ENCODE results near the gene CENPQ. TPM values are rescaled to one million over a fixed set of nuclear protein-coding genes. Genes with fewer than 3 reads are reported as not detected.

CENPQ gene
- total and polyA plus RNA-seq, 3 experiments from 2014 or later: 4.3 to 19.7 (median 17.3) TPM

DNA sequence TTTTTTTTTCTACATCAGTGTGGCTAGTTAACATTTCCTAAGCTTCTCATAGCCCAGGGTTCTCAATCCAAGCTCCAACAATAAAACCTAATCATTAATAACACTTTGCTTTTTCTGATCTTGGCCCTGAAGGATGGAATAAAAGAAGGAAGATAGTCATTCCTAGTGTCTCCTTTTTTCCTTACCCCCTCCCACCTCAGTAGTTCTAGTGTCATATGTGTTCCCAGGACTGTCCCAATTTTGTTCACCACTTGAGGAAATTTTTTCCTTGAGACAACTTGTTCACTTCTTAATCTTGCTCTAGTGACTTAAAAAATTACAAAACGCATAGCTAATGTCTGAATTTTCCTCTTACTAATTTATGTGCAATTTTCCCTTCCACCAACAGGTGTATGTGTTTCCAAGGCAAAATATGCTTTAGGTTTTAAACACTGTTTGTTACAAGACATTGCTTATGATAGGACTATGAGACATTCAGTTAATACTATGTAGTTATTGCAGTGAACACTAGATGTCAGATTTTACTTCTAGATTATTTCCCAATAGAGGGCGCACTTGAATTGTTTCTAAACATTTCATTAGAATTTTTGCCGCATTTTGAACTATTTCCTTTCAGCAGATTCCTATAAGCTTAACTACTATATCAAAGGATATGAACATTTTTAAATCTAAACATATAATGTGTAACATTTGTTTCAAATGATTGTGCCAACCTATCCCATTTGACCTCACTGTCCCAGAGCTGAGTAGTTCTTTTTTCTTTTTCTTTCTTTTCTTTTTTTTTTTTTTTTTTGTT, 68.8 kb downstream of the CENPQ start:
- peak overlapping the region in 5 of 7 donors; percentile 27 to 45 (median 30) for H3K4me3 Mint-ChIP-seq

GRCh38 chr6:49535795-49536194, 72.6 kb downstream of the CENPQ start:
- H3K27me3 ChIP-seq (ENCODE audit: insufficient read depth, low read length, poor library complexity, severe bottlenecking): no peaks in the 10 kb centered on the region
- peaks cover 2 to 5% (median 4%) of the 10 kb centered on the region in 3 donors for H3K4me1 Mint-ChIP-seq
- no peaks in the 10 kb centered on the region for H3K9me3 Mint-ChIP-seq
- H3K4me3 ChIP-seq (ENCODE audit: low read length): no peak overlapping the region
- POLR2A ChIA-PET: no interaction called here
- H3K4me3 Mint-ChIP-seq: no peak overlapping the region
- no peaks in the 10 kb centered on the region for H3K9me3 ChIP-seq (ENCODE audit: low read length)
- H3K27ac Mint-ChIP-seq: no peak overlapping the region
- H3K36me3 Mint-ChIP-seq: no peaks in the 10 kb centered on the region
- DNase-seq: no peak
- H3K27me3 Mint-ChIP-seq: peaks cover 7 to 18% of the 10 kb centered on the region in 2 donors
- no peaks in the 10 kb centered on the region for H3K4me1 ChIP-seq (ENCODE audit: insufficient read depth, low read length)
- CTCF ChIA-PET: no interaction called here
- H3K36me3 ChIP-seq (ENCODE audit: insufficient read depth, low read length): no peaks in the 10 kb centered on the region
- H3K27ac ChIP-seq (ENCODE audit: low read depth, low read length): no peak overlapping the region

More for the DNA sequence above, 68.8 kb downstream of the CENPQ start:
- POLR2A ChIA-PET: interaction anchor here (0.6 kb wide), 1 partner anchor 11 kb away, joined by 4 read pairs; no protein-coding TSS in a partner anchor
- no peak overlapping the region for H3K4me3 ChIP-seq (ENCODE audit: low read length)
- peaks cover 2 to 5% (median 4%) of the 10 kb centered on the region in 3 donors for H3K4me1 Mint-ChIP-seq
- H3K9me3 ChIP-seq (ENCODE audit: low read length): no peaks in the 10 kb centered on the region
- H3K27me3 Mint-ChIP-seq: peaks cover 11 to 30% of the 10 kb centered on the region in 2 donors
- no peaks in the 10 kb centered on the region for H3K36me3 ChIP-seq (ENCODE audit: insufficient read depth, low read length)
- no peaks in the 10 kb centered on the region for H3K27me3 ChIP-seq (ENCODE audit: insufficient read depth, low read length, poor library complexity, severe bottlenecking)
- H3K27ac ChIP-seq (ENCODE audit: low read depth, low read length): no peak overlapping the region
- no peaks in the 10 kb centered on the region for H3K4me1 ChIP-seq (ENCODE audit: insufficient read depth, low read length)
- no peak overlapping the region for H3K27ac Mint-ChIP-seq
- H3K36me3 Mint-ChIP-seq: no peaks in the 10 kb centered on the region
- H3K9me3 Mint-ChIP-seq: peaks cover 0 to 2% (median 0%) of the 10 kb centered on the region in 5 donors
- CTCF ChIA-PET: interaction anchor here (0.7 to 1.5 kb wide), 4 partner anchors 8 to 17 kb away, joined by 3 read pairs; no protein-coding TSS in a partner anchor
- DNase-seq: peak in 1 of 5 donors; percentile 16

GRCh38 chr6:49539102-49539501, 75.9 kb downstream of the CENPQ start:
- Mint-ChIP-seq H3K27ac (no peak overlapping the region), H3K4me3 (no peak overlapping the region), H3K9me3 (no peaks in the 10 kb centered on the region), H3K4me1 (no peaks in the 10 kb centered on the region), H3K27me3 (peaks cover 6 to 14% of the 10 kb centered on the region in 2 donors), H3K36me3 (no peaks in the 10 kb centered on the region)
- no peaks in the 10 kb centered on the region for H3K27me3 ChIP-seq (ENCODE audit: insufficient read depth, low read length, poor library complexity, severe bottlenecking)
- CTCF ChIA-PET: no interaction called here
- H3K27ac ChIP-seq (ENCODE audit: low read depth, low read length): no peak overlapping the region
- H3K4me1 ChIP-seq (ENCODE audit: insufficient read depth, low read length): no peaks in the 10 kb centered on the region
- DNase-seq: no peak
- no peaks in the 10 kb centered on the region for H3K36me3 ChIP-seq (ENCODE audit: insufficient read depth, low read length)
- H3K4me3 ChIP-seq (ENCODE audit: low read length): no peak overlapping the region
- POLR2A ChIA-PET: no interaction called here
- no peaks in the 10 kb centered on the region for H3K9me3 ChIP-seq (ENCODE audit: low read length)

GRCh38 chr6:49540614-49541013, 77.4 kb downstream of the CENPQ start:
- H3K27ac Mint-ChIP-seq: no peak overlapping the region
- Histone ChIP-seq H3K36me3 (ENCODE audit: insufficient read depth, low read length) (no peaks in the 10 kb centered on the region), H3K9me3 (ENCODE audit: low read length) (no peaks in the 10 kb centered on the region), H3K27ac (ENCODE audit: low read depth, low read length) (no peak overlapping the region), H3K4me3 (ENCODE audit: low read length) (no peak overlapping the region), H3K27me3 (ENCODE audit: insufficient read depth, low read length, poor library complexity, severe bottlenecking) (no peaks in the 10 kb centered on the region), H3K4me1 (ENCODE audit: insufficient read depth, low read length) (no peaks in the 10 kb centered on the region)
- no peaks in the 10 kb centered on the region for H3K4me1 Mint-ChIP-seq
- H3K9me3 Mint-ChIP-seq: no peaks in the 10 kb centered on the region
- H3K4me3 Mint-ChIP-seq: no peak overlapping the region
- no peaks in the 10 kb centered on the region for H3K36me3 Mint-ChIP-seq
- ChIA-PET POLR2A (no interaction called here), CTCF (no interaction called here)
- DNase-seq: no peak
- peaks cover 6 to 7% of the 10 kb centered on the region in 2 donors for H3K27me3 Mint-ChIP-seq

GRCh38 chr6:49541210-49541724, 78.1 kb downstream of the CENPQ start:
- CTCF ChIA-PET: no interaction called here
- Mint-ChIP-seq H3K36me3 (no peaks in the 10 kb centered on the region), H3K9me3 (no peaks in the 10 kb centered on the region), H3K4me1 (no peaks in the 10 kb centered on the region), H3K27me3 (peaks cover 3 to 6% of the 10 kb centered on the region in 2 donors), H3K27ac (no peak overlapping the region), H3K4me3 (no peak overlapping the region)
- Histone ChIP-seq H3K36me3 (ENCODE audit: insufficient read depth, low read length) (no peaks in the 10 kb centered on the region), H3K27ac (ENCODE audit: low read depth, low read length) (no peak overlapping the region), H3K9me3 (ENCODE audit: low read length) (no peaks in the 10 kb centered on the region), H3K27me3 (ENCODE audit: insufficient read depth, low read length, poor library complexity, severe bottlenecking) (no peaks in the 10 kb centered on the region), H3K4me3 (ENCODE audit: low read length) (no peak overlapping the region), H3K4me1 (ENCODE audit: insufficient read depth, low read length) (no peaks in the 10 kb centered on the region)
- no peak for DNase-seq
- POLR2A ChIA-PET: no interaction called here

DNA sequence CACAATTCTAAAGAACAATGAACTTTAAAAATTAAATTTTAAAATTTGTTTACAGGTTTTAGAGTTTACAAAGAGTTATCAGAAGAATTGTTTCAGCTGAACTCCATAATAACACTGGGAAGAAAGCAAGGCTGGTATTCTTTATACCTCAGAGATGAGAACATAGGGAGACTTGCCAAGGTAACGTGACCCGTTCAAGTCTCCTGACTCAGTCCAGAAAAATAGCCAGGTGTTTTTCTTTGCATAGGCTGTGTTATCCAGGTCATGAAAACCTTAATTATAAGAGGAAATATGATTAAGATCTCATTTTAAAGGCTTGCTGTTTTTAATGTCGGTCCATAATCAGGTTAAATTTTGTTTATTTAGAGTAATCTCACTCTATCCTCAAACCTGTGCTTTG, 78.8 kb downstream of the CENPQ start:
- no peaks in the 10 kb centered on the region for H3K4me1 ChIP-seq (ENCODE audit: insufficient read depth, low read length)
- Mint-ChIP-seq H3K27ac (no peak overlapping the region), H3K4me3 (no peak overlapping the region), H3K9me3 (no peaks in the 10 kb centered on the region), H3K27me3 (peaks cover 6 to 8% of the 10 kb centered on the region in 2 donors), H3K4me1 (no peaks in the 10 kb centered on the region), H3K36me3 (no peaks in the 10 kb centered on the region)
- H3K27me3 ChIP-seq (ENCODE audit: insufficient read depth, low read length, poor library complexity, severe bottlenecking): no peaks in the 10 kb centered on the region
- no peaks in the 10 kb centered on the region for H3K9me3 ChIP-seq (ENCODE audit: low read length)
- no peaks in the 10 kb centered on the region for H3K36me3 ChIP-seq (ENCODE audit: insufficient read depth, low read length)
- H3K4me3 ChIP-seq (ENCODE audit: low read length): no peak overlapping the region
- POLR2A ChIA-PET: no interaction called here
- CTCF ChIA-PET: no interaction called here
- H3K27ac ChIP-seq (ENCODE audit: low read depth, low read length): no peak overlapping the region
- DNase-seq: no peak

Other genes with a start within 250 kb of the CENPQ start
- 10 to 100 TPM; 11.5 to 12.2 TPM for gene MMUT, start 117 bp upstream of the CENPQ start, total RNA-seq
- 10.2 TPM for gene MMUT, start 117 bp upstream of the CENPQ start, polyA plus RNA-seq
- not detected for gene GLYATL3, start 36.6 kb downstream of the CENPQ start, total RNA-seq
- gene GLYATL3, start 36.6 kb downstream of the CENPQ start, polyA plus RNA-seq: not detected
- not detected for gene C6orf141, start 87.3 kb downstream of the CENPQ start, total RNA-seq
- gene C6orf141, start 87.3 kb downstream of the CENPQ start, polyA plus RNA-seq: not detected
- gene RHAG, start 173.5 kb downstream of the CENPQ start, total RNA-seq: not detected
- not detected for gene RHAG, start 173.5 kb downstream of the CENPQ start, polyA plus RNA-seq